ENCODE measurements around the gene NID2.

- TF ChIP-seq, protein P1, sequence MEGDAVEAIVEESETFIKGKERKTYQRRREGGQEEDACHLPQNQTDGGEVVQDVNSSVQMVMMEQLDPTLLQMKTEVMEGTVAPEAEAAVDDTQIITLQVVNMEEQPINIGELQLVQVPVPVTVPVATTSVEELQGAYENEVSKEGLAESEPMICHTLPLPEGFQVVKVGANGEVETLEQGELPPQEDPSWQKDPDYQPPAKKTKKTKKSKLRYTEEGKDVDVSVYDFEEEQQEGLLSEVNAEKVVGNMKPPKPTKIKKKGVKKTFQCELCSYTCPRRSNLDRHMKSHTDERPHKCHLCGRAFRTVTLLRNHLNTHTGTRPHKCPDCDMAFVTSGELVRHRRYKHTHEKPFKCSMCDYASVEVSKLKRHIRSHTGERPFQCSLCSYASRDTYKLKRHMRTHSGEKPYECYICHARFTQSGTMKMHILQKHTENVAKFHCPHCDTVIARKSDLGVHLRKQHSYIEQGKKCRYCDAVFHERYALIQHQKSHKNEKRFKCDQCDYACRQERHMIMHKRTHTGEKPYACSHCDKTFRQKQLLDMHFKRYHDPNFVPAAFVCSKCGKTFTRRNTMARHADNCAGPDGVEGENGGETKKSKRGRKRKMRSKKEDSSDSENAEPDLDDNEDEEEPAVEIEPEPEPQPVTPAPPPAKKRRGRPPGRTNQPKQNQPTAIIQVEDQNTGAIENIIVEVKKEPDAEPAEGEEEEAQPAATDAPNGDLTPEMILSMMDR (IDR thresholded peaks at IDR 0.05; ENCODE audit: low read depth, low read length): no peak
- no peak for TF ChIP-seq EZH2phosphoT487 (IDR thresholded peaks at IDR 0.05; ENCODE audit: low read depth)
These were observed 75.5 kb downstream of the NID2 start for GRCh38 chr14:51993285-51993920.
